Measurements from ENCODE around the gene ALG14.
A peak's percentile ranks its signal among the peaks of the same experiment; 100 is the strongest.

The ALG14 gene

GRCh38 chr1:94969137-94969536 is 103.6 kb downstream of the ALG14 start:
- Mint-ChIP-seq H3K36me3 (no peaks in the 10 kb centered on the region), H3K4me3 (no peak overlapping the region)

DNA sequence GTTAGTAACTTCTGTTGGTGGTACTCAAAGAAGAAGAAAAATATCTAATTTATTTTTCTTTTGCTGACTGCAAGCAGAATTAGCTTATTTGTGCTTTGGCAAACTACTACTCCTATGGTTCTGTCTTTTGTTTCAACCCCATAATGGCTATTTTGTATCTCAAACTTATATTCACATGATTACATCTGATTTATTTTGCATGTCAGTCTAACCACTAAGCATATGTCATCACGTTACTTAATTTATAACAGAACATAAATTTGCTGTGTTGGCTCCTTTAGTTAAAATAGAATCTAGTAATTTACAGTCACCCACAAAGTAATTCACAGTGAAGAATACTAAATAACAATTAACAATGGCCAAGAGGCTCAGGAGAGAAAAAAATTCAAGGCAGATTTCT is 106.7 kb downstream of the ALG14 start:
- H3K9me3 Mint-ChIP-seq: no peaks in the 10 kb centered on the region
- no peaks in the 10 kb centered on the region for H3K27me3 Mint-ChIP-seq
- H3K4me3 Mint-ChIP-seq: no peak overlapping the region
- H3K36me3 Mint-ChIP-seq: no peaks in the 10 kb centered on the region
- peaks cover 3 to 15% of the 10 kb centered on the region in 2 donors for H3K4me1 Mint-ChIP-seq
- DNase-seq (no peak), ATAC-seq (replicated peaks) (no peak)
- H3K27ac Mint-ChIP-seq: no peak overlapping the region

More at GRCh38 chr1:94969137-94969536, 103.6 kb downstream of the ALG14 start:
- Mint-ChIP-seq H3K4me1 (no peaks in the 10 kb centered on the region), H3K9me3 (no peaks in the 10 kb centered on the region), H3K27me3 (no peaks in the 10 kb centered on the region), H3K27ac (no peak overlapping the region)
- DNase-seq: no peak
- ATAC-seq (replicated peaks): no peak

DNA sequence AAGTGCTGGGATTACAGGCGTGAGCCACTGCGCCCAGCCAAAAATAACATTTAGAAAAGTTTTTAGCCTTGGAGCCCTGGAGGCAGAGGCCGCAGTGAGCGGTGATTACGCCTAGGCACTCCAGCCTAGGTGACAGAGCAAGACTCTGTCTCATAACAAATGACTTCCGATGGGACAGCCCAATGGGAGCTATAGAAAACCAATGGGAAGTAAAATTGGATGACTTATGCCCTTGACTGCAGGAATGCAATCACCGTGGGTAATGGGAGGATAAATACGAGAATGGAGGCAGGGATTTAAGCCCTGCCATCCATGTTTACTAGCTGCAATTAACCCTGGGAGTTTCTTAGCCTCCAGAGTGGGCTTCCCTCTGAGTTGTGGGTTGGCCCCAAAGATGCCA is 108.9 kb downstream of the ALG14 start:
- no peaks in the 10 kb centered on the region for H3K9me3 Mint-ChIP-seq
- peaks cover 5 to 26% of the 10 kb centered on the region in 2 donors for H3K4me1 Mint-ChIP-seq
- no peak for DNase-seq
- H3K27me3 Mint-ChIP-seq: no peaks in the 10 kb centered on the region
- ATAC-seq (replicated peaks): no peak
- H3K27ac Mint-ChIP-seq: no peak overlapping the region
- H3K36me3 Mint-ChIP-seq: no peaks in the 10 kb centered on the region
- no peak overlapping the region for H3K4me3 Mint-ChIP-seq

DNA sequence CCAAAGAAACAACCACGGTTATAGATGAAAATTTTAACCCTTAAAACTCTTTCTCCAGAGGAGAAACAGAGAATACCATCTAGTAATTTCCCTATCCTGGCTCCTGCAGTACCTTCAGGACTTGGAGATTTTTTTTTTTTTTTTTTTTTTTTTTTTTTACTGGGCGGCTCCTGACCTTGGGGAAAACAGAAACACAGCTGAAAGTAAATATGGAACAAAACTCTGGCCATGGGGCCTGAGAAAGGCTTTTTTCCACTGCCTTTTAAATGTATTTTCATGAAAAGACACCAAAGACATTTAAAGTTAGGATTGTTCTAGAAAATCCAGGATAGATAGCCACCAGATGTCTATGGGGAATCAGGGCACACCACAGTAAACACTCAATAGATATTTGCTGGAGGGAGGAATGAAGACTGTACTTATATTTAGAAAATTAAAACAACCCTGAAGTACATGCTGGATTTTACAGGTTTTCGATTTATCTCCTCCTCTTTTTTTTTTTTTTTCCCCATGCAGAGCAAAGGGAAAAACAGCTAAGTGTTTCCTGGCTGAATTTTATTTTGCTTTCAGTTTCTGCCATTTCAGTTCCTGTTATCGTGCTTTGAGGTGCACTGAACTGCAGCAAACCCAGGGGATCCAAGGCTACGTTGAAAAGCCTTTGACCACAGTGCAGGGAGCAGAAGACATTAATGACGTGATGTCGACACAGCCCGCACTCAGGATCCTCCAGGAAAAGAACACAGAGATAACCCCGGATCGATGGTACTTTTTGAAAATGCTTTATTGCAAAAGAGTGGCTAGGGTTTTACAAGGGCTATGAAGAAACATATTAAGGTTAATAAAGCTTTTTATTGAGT is 110.1 kb downstream of the ALG14 start:
- ATAC-seq (replicated peaks) (peak; percentile 91 to 95), DNase-seq (peak; percentile 36)
- Mint-ChIP-seq H3K4me1 (peaks cover 5 to 26% of the 10 kb centered on the region in 2 donors), H3K27me3 (no peaks in the 10 kb centered on the region), H3K36me3 (no peaks in the 10 kb centered on the region), H3K4me3 (peak overlapping the region; percentile 80 to 90), H3K9me3 (no peaks in the 10 kb centered on the region), H3K27ac (peak overlapping the region; percentile 95)

- H3K36me3 Mint-ChIP-seq: no peaks in the 10 kb centered on the region
Observed at GRCh38 chr1:94961988-94962387, 110.8 kb downstream of the ALG14 start.

DNA sequence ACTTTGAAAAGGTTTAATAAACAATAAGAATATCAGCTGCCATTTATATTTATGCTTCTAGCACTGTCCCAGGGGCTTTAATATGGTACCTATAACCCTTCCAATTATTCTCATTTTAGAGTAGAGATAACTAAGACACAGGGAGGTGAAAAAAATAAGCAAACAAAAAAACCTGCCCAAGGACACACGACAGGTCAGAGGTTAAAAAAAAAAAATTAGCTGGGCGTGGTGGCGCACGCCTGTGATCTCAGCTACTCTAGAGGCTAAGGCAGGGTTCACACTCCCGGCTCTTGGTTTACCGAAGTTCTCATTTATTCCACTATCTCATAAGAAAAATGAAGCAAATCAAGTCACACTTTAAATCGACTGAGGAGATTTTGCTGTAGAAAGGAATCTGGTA is 111.2 kb downstream of the ALG14 start:
- DNase-seq (no peak), ATAC-seq (replicated peaks) (no peak)
- Mint-ChIP-seq H3K4me1 (peaks cover 5 to 26% of the 10 kb centered on the region in 2 donors), H3K27ac (no peak overlapping the region), H3K27me3 (no peaks in the 10 kb centered on the region), H3K36me3 (no peaks in the 10 kb centered on the region), H3K9me3 (no peaks in the 10 kb centered on the region), H3K4me3 (no peak overlapping the region)

More at GRCh38 chr1:94961988-94962387, 110.8 kb downstream of the ALG14 start:
- no peak overlapping the region for H3K27ac Mint-ChIP-seq
- H3K27me3 Mint-ChIP-seq: no peaks in the 10 kb centered on the region
- peaks cover 5 to 26% of the 10 kb centered on the region in 2 donors for H3K4me1 Mint-ChIP-seq
- no peaks in the 10 kb centered on the region for H3K9me3 Mint-ChIP-seq
- ATAC-seq (replicated peaks) (no peak), DNase-seq (no peak)
- H3K4me3 Mint-ChIP-seq: no peak overlapping the region

DNA sequence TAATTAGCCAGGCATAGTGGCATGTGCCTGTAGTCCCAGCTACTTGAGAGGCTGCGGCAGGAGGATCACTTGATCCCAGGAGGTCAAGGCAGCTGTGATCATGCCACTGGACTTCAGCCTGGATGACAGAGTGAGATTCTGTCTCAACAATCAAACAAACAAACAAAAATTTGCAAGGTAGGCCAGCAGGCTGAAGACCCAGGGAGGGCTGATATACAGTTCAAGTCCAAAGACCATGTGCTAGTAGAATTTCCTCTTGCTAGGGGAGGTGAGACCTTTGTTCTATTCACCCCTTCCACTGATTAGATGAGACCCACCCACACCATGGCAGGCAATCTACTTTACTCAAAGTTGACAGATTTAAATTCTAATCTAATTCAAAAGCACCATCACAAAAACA is 114.7 kb downstream of the ALG14 start:
- no peaks in the 10 kb centered on the region for H3K9me3 Mint-ChIP-seq
- no peaks in the 10 kb centered on the region for H3K27me3 Mint-ChIP-seq
- ATAC-seq (replicated peaks): no peak
- DNase-seq: no peak
- H3K4me3 Mint-ChIP-seq: no peak overlapping the region
- no peak overlapping the region for H3K27ac Mint-ChIP-seq
- peaks cover 5 to 23% of the 10 kb centered on the region in 2 donors for H3K4me1 Mint-ChIP-seq
- no peaks in the 10 kb centered on the region for H3K36me3 Mint-ChIP-seq

DNA sequence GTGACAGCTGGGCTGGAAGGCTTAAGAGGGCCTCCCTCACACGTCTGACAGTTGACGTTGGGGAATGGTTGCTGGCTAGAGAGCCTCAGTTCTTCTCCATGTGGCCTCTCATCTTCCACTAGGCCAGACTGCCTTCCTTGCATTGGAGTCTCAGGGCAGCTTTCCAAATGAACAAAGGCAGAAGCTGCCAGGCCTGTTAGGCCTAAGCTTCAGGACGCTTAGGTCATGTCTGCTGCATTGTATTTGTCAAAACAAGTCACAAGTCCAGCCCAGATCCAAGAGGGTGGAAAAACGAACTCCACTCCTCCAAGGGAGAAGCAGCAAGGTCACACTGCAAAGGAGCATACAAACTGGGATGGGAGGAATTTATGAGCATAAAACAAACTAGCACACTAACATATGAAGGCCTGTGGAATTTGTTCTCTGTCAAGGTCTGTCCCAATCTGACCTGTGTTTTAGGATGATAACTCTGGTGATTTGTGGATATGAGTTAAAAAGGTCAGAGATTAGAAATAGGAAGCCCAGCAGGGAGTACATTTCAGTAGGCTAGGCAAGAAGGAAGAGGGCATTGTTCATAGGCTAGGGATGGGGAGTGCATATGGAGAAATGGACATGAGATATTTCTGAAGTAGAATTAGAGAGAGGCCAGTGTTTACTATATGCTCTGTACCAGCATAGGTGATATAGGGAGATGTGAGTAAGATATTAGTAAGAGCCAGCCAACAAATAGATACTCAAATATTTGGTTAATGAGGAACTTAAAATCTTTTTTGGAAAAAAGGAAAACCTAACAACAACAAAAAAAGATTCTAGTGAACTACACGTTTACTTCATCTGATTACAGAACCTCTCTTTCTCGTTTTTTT is 116.8 kb downstream of the ALG14 start:
- H3K4me3 Mint-ChIP-seq: no peak overlapping the region
- no peak for ATAC-seq (replicated peaks)
- H3K4me1 Mint-ChIP-seq: peaks cover 2 to 11% of the 10 kb centered on the region in 2 donors
- no peaks in the 10 kb centered on the region for H3K27me3 Mint-ChIP-seq
- peaks cover 0 to 2% of the 10 kb centered on the region in 2 donors for H3K9me3 Mint-ChIP-seq
- no peak overlapping the region for H3K27ac Mint-ChIP-seq
- DNase-seq: no peak
- H3K36me3 Mint-ChIP-seq: no peaks in the 10 kb centered on the region

GRCh38 chr1:94954263-94955220 is 118.2 kb downstream of the ALG14 start:
- Mint-ChIP-seq H3K9me3 (peaks cover 0 to 2% of the 10 kb centered on the region in 2 donors), H3K4me3 (no peak overlapping the region), H3K27ac (no peak overlapping the region), H3K36me3 (no peaks in the 10 kb centered on the region), H3K4me1 (no peaks in the 10 kb centered on the region), H3K27me3 (no peaks in the 10 kb centered on the region)
- no peak for DNase-seq
- no peak for ATAC-seq (replicated peaks)

- DNase-seq: no peak
- Mint-ChIP-seq H3K4me1 (no peaks in the 10 kb centered on the region), H3K27me3 (no peaks in the 10 kb centered on the region), H3K36me3 (no peaks in the 10 kb centered on the region), H3K9me3 (peaks cover 0 to 2% of the 10 kb centered on the region in 2 donors), H3K27ac (no peak overlapping the region), H3K4me3 (no peak overlapping the region)
- no peak for ATAC-seq (replicated peaks)
Observed at GRCh38 chr1:94953746-94954145, 119.0 kb downstream of the ALG14 start.

- Mint-ChIP-seq H3K4me1 (no peaks in the 10 kb centered on the region), H3K36me3 (no peaks in the 10 kb centered on the region), H3K27ac (no peak overlapping the region), H3K4me3 (no peak overlapping the region), H3K9me3 (peaks cover 0 to 2% of the 10 kb centered on the region in 2 donors), H3K27me3 (no peaks in the 10 kb centered on the region)
- ATAC-seq (replicated peaks) (no peak), DNase-seq (no peak)
Observed at GRCh38 chr1:94953107-94953506, 119.6 kb downstream of the ALG14 start.

GRCh38 chr1:94952539-94952938 is 120.2 kb downstream of the ALG14 start:
- Mint-ChIP-seq H3K9me3 (peaks cover 0 to 2% of the 10 kb centered on the region in 2 donors), H3K4me1 (no peaks in the 10 kb centered on the region), H3K36me3 (no peaks in the 10 kb centered on the region), H3K27me3 (no peaks in the 10 kb centered on the region), H3K4me3 (no peak overlapping the region), H3K27ac (no peak overlapping the region)
- DNase-seq (no peak), ATAC-seq (replicated peaks) (no peak)

- Mint-ChIP-seq H3K4me1 (no peaks in the 10 kb centered on the region), H3K9me3 (peaks cover 0 to 2% of the 10 kb centered on the region in 2 donors), H3K27ac (no peak overlapping the region), H3K27me3 (no peaks in the 10 kb centered on the region), H3K4me3 (no peak overlapping the region), H3K36me3 (no peaks in the 10 kb centered on the region)
- ATAC-seq (replicated peaks) (no peak), DNase-seq (no peak)
Observed at GRCh38 chr1:94951509-94952208, 121.1 kb downstream of the ALG14 start.

All from stimulated activated naive B cell treated with anti-CD40 and anti-IgM and Interleukin-4, amounts not matched to agents 10 μg/mL and 1 μg/mL and 100 μg/mL, for 72 hours (primary cell).